Dendritic cell treated with granulocyte-macrophage colony-stimulating factor and Interleukin-4, amounts not matched to agents 40 ng/mL and 50 ng/mL, for 4 days (primary cell): ENCODE data around the gene KCNE2.

ENCODE experiments used
- H3K27ac Mint-ChIP-seq: one replicate; pipeline ENCODE4 v1.8.0; 2022; ENCODE audit warnings: mild to moderate bottlenecking, mixed read lengths
- H3K27me3 Mint-ChIP-seq: one replicate; pipeline ENCODE4 v1.8.0; 2022; ENCODE audit warnings: mild to moderate bottlenecking, mixed read lengths
- H3K36me3 Mint-ChIP-seq: one replicate; pipeline ENCODE4 v1.8.0; 2022; ENCODE audit warnings: low read depth, mixed read lengths
- H3K4me1 Mint-ChIP-seq: one replicate; pipeline ENCODE4 v1.8.0; 2022; ENCODE audit warnings: low read depth, mixed read lengths
- H3K4me3 Mint-ChIP-seq: one replicate; pipeline ENCODE4 v1.8.0; 2022; ENCODE audit warnings: mild to moderate bottlenecking, moderate library complexity, mixed read lengths
- H3K9me3 Mint-ChIP-seq: one replicate; pipeline ENCODE4 v1.8.0; 2022; ENCODE audit warnings: mixed read lengths
- intact Hi-C: fragments of 100-400 bp; cut with micrococcal nuclease; formaldehyde crosslinking; loops from one replicate; pipeline ENCODE4 v1.15.0; 2022

The KCNE2 gene

GRCh38 chr21:34343347-34343746 is 20.5 kb upstream of the KCNE2 start:
- Mint-ChIP-seq H3K4me3 (no peak overlapping the region), H3K4me1 (no peaks in the 10 kb centered on the region), H3K27ac (no peak overlapping the region), H3K9me3 (no peaks in the 10 kb centered on the region), H3K27me3 (peaks cover 6% of the 10 kb centered on the region), H3K36me3 (no peaks in the 10 kb centered on the region)
- intact Hi-C loops, result no loop called here

GRCh38 chr21:34343838-34344381 is 19.9 kb upstream of the KCNE2 start:
- intact Hi-C loops, result no loop called here
- Mint-ChIP-seq H3K27me3 (peaks cover 6% of the 10 kb centered on the region), H3K9me3 (no peaks in the 10 kb centered on the region), H3K4me1 (no peaks in the 10 kb centered on the region), H3K4me3 (no peak overlapping the region), H3K36me3 (no peaks in the 10 kb centered on the region), H3K27ac (no peak overlapping the region)

GRCh38 chr21:34344584-34344983 is 19.2 kb upstream of the KCNE2 start:
- Mint-ChIP-seq H3K9me3 (no peaks in the 10 kb centered on the region), H3K4me3 (no peak overlapping the region), H3K4me1 (no peaks in the 10 kb centered on the region), H3K36me3 (no peaks in the 10 kb centered on the region), H3K27ac (no peak overlapping the region), H3K27me3 (peaks cover 11% of the 10 kb centered on the region)
- intact Hi-C loops, result no loop called here

DNA sequence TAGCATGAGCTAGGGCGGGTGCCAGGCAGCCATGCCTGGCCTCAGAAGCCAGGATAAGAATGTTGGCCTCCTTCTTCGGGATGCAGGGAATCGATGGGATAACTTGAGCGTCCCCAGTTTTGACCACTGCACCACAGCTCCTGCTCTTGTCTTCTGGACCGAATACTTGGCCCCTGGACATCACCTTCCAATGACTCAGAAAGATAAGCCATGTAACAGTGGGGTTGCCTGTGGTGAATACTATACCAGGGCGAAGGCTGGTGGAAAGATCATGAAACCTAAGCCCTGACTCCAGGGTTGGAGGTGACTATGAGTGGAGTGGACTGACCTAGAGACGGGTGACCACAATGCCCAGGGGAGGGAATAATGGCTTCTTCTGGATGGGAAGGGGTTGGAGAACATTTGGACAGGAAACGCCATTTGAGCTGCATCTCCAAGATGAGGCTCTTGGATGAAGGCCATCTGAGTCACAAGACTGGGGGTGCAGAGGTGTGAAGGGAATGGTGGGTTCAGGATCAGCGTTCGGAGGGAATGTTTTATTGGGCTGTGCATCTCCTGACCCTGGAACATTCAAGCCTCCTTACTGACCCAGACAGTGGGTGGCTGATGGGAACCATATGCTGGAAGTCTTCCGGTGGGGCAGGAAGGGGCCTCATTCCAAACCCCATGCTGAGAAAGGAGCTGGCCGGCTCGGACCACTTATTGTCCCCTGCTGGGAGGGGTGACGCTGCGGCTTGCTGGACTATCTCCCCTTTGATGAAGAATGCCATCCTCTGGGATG is 18.5 kb upstream of the KCNE2 start:
- Mint-ChIP-seq H3K9me3 (no peaks in the 10 kb centered on the region), H3K4me3 (no peak overlapping the region), H3K27ac (no peak overlapping the region), H3K36me3 (no peaks in the 10 kb centered on the region), H3K4me1 (no peaks in the 10 kb centered on the region), H3K27me3 (peaks cover 11% of the 10 kb centered on the region)
- intact Hi-C loops, result loop anchor here (5.0 kb wide), 1 partner anchor 268 kb away; no protein-coding TSS in a partner anchor

DNA sequence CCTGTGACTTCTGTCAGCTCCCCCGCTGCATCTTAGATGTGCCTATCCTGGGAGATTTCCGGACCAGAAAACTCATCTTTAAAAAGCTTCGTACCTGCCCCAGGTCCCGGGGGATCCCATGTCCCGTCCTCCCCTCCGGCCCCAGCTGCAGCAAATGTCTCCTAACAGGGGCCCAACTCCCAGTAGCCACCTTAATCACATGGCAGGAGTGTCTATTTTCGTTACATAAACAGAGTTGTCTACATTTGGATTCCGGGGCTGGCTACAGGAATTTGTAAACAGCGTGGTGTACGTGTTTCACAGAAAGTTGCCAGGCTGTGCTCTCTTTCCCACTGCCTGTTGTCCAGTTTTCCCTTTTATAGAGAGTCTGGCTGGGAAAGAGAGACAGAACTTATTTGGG is 17.9 kb upstream of the KCNE2 start:
- H3K27ac Mint-ChIP-seq, result no peak overlapping the region
- H3K4me3 Mint-ChIP-seq, result no peak overlapping the region
- intact Hi-C loops, result loop anchor here (5.0 kb wide), 1 partner anchor 269 kb away; no protein-coding TSS in a partner anchor
- no peaks in the 10 kb centered on the region for H3K9me3 Mint-ChIP-seq
- H3K27me3 Mint-ChIP-seq, result peaks cover 13% of the 10 kb centered on the region
- no peaks in the 10 kb centered on the region for H3K4me1 Mint-ChIP-seq
- no peaks in the 10 kb centered on the region for H3K36me3 Mint-ChIP-seq

DNA sequence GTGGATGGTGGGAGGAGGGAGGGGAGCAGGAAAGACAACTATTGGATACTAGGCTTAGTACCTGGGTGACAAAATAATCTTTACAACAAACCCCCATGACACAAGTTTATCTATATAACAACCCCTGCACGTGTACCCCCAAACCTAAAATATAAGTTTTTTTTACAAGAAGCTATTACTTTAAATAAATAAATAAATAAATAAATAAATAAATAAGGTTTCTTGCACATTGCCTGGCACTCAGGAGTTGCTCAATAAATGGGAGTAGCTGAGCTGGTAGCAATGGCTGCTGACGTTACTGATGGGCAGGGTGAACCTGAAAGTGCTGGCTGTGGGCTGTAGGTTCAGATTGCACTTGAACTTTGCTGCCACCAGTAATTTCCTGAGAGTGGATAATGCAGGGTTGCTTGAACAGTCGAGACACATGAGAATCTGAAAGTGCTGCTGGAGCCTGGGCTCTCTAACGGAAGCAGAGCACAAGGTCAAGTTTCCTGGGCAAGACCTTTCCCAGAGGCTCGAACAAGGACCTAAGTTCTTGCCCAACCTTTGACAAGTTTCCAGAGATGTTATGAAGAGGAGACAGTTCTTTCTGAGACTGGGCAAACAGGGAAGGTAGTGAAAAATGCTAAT is 14.8 kb upstream of the KCNE2 start:
- H3K4me1 Mint-ChIP-seq, result no peaks in the 10 kb centered on the region
- peaks cover 16% of the 10 kb centered on the region for H3K27me3 Mint-ChIP-seq
- H3K4me3 Mint-ChIP-seq, result no peak overlapping the region
- no peaks in the 10 kb centered on the region for H3K9me3 Mint-ChIP-seq
- H3K36me3 Mint-ChIP-seq, result no peaks in the 10 kb centered on the region
- no peak overlapping the region for H3K27ac Mint-ChIP-seq
- intact Hi-C loops, result loop anchor here (5.0 kb wide), 1 partner anchor 272 kb away; no protein-coding TSS in a partner anchor

- H3K4me3 Mint-ChIP-seq, result no peak overlapping the region
- no peaks in the 10 kb centered on the region for H3K9me3 Mint-ChIP-seq
- H3K27me3 Mint-ChIP-seq, result peaks cover 22% of the 10 kb centered on the region
- H3K4me1 Mint-ChIP-seq, result no peaks in the 10 kb centered on the region
- no peak overlapping the region for H3K27ac Mint-ChIP-seq
- H3K36me3 Mint-ChIP-seq, result no peaks in the 10 kb centered on the region
- intact Hi-C loops, result loop anchor here (2.0 kb wide), 1 partner anchor 427 kb away; no protein-coding TSS in a partner anchor
Observed at GRCh38 chr21:34351786-34352241, 12.0 kb upstream of the KCNE2 start.

DNA sequence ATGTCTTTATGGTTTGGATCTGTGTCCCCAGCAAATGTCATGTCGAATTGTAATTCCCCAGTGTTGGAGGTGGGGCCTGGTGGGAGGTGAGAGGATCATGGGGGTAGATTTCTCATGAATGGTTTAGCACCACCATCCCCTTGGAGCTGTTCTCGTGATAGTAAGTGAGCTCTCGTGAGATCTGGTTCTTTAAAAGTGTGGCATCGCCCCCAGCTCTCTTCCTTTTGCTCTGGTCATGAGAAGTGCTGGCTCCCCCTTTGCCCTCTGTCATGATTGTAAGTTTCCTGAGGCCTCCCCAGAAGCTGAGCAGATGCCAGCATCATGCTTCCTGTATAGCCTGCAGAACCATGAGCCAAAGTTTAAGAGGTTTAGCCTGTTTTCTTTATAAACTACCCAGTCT is 11.2 kb upstream of the KCNE2 start:
- no peaks in the 10 kb centered on the region for H3K4me1 Mint-ChIP-seq
- H3K27me3 Mint-ChIP-seq, result peaks cover 22% of the 10 kb centered on the region
- no peaks in the 10 kb centered on the region for H3K36me3 Mint-ChIP-seq
- H3K9me3 Mint-ChIP-seq, result no peaks in the 10 kb centered on the region
- intact Hi-C loops, result no loop called here
- H3K27ac Mint-ChIP-seq, result no peak overlapping the region
- no peak overlapping the region for H3K4me3 Mint-ChIP-seq

- Mint-ChIP-seq H3K4me1 (no peaks in the 10 kb centered on the region), H3K27me3 (peaks cover 24% of the 10 kb centered on the region), H3K36me3 (no peaks in the 10 kb centered on the region), H3K27ac (no peak overlapping the region), H3K4me3 (no peak overlapping the region), H3K9me3 (no peaks in the 10 kb centered on the region)
- intact Hi-C loops, result no loop called here
Observed at GRCh38 chr21:34353182-34353581, 10.6 kb upstream of the KCNE2 start.

DNA sequence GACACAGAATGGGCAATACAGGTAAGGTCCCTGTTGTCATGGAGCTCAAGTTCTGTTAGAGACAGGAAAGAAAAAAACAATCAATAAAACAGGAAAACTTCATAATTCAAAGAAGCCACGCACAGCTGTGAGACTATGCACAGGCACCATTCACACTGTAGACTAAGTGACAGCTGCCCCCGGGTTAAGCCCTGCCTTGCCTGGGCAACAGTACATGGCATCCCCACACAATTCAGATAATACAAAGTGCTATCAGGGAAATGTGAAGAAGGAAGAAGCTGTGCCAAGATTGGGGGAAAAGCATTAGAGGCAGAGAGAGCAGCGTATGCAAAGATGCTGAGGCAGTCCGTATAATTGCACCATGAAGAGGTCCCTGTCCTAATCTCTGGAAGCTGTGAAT is 9.0 kb upstream of the KCNE2 start:
- Mint-ChIP-seq H3K36me3 (no peaks in the 10 kb centered on the region), H3K4me1 (no peaks in the 10 kb centered on the region), H3K9me3 (no peaks in the 10 kb centered on the region), H3K27me3 (peaks cover 24% of the 10 kb centered on the region), H3K27ac (no peak overlapping the region), H3K4me3 (no peak overlapping the region)
- intact Hi-C loops, result no loop called here

GRCh38 chr21:34355570-34355969 is 8.2 kb upstream of the KCNE2 start:
- intact Hi-C loops, result no loop called here
- Mint-ChIP-seq H3K36me3 (no peaks in the 10 kb centered on the region), H3K27me3 (peaks cover 26% of the 10 kb centered on the region), H3K4me3 (no peak overlapping the region), H3K27ac (no peak overlapping the region), H3K4me1 (no peaks in the 10 kb centered on the region), H3K9me3 (no peaks in the 10 kb centered on the region)

DNA sequence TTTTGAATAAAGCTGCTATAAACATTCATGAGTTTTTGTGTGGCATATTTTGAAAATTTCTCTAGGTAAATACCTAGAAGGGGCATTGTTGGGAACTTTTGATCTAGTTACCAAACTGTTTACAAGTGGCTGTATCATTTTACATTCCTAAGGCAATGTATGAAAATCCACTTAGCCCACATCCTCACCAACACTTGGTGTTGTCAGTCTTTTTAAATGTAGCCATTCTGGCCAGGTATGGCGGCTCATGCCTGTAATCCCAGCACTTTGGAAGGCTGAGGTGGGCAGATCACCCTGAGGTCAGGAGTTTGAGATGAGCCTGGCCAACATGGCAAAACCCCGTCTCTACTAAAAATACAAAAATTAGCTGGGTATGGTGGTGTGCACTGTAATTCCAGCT is 5.9 kb upstream of the KCNE2 start:
- no peak overlapping the region for H3K4me3 Mint-ChIP-seq
- intact Hi-C loops, result no loop called here
- peaks cover 10% of the 10 kb centered on the region for H3K4me1 Mint-ChIP-seq
- H3K9me3 Mint-ChIP-seq, result no peaks in the 10 kb centered on the region
- peaks cover 26% of the 10 kb centered on the region for H3K27me3 Mint-ChIP-seq
- H3K36me3 Mint-ChIP-seq, result no peaks in the 10 kb centered on the region
- no peak overlapping the region for H3K27ac Mint-ChIP-seq

GRCh38 chr21:34358866-34359265 is 4.9 kb upstream of the KCNE2 start:
- Mint-ChIP-seq H3K4me1 (peaks cover 16% of the 10 kb centered on the region), H3K4me3 (no peak overlapping the region), H3K27me3 (peaks cover 26% of the 10 kb centered on the region), H3K27ac (no peak overlapping the region), H3K36me3 (no peaks in the 10 kb centered on the region), H3K9me3 (no peaks in the 10 kb centered on the region)
- intact Hi-C loops, result no loop called here

- no peaks in the 10 kb centered on the region for H3K36me3 Mint-ChIP-seq
- peaks cover 16% of the 10 kb centered on the region for H3K4me1 Mint-ChIP-seq
- H3K4me3 Mint-ChIP-seq, result no peak overlapping the region
- intact Hi-C loops, result no loop called here
- H3K27me3 Mint-ChIP-seq, result peaks cover 24% of the 10 kb centered on the region
- no peak overlapping the region for H3K27ac Mint-ChIP-seq
- H3K9me3 Mint-ChIP-seq, result no peaks in the 10 kb centered on the region
Observed at GRCh38 chr21:34360488-34361241, 3.1 kb upstream of the KCNE2 start.
